G401.6 (cell line): ENCODE data around the gene HTR7.

Experiments
- FAIRE-seq: peaks from 2 replicates; lab custom pipeline; 2012; peaks lifted over from hg19 to GRCh38; lab: Jason Lieb, UNC

Gene HTR7

GRCh38 chr10:90804354-90804753, 53.5 kb downstream of the HTR7 start:
- FAIRE-seq = no peak

DNA sequence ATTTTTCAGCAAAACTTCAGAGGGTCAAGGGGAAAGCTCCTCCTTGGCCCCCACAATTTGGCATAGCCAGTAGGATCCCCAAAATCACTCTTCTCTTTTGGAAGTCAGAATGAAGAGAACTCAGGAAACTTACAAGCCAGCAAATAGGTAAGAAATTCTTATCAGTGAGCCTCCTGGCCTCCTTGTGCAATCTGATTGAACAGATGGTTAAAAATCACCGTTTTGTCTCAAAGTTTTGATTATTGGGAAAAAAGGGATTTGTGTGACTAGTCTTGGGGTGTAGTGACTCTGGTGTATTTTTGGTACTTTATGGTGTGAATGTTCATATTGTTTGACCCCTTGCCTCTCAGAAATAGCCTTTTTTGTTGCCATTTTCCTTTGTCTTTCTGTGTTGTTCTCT, 56.2 kb downstream of the HTR7 start:
- no peak for FAIRE-seq

DNA sequence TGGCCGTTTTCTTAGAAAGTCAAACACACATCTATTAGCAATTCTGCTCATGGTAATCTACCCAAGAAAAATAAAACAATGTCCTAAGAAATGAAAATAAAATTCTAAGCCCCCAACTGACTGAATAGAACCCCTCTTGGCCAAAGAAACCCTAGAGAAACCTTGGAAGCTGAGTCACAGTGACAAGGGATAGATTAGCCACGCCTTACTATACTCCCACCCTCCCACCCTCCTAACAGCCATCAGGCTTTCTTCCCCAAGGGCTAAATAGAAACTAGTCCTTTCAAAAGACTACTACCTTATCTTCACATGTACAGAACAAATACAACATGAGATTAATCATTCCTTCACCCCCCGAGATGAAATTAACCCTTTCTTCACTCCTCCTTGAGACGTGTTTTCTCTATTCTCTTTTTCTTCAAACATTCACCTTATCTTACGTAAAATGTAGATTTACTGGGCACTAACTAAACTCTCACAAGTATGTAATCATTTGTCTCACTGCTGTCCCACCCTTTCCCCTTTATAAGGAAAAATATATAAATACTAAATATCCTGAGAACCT, 57.5 kb downstream of the HTR7 start:
- no peak for FAIRE-seq

GRCh38 chr10:90799172-90799571, 58.7 kb downstream of the HTR7 start:
- FAIRE-seq = no peak

GRCh38 chr10:90798482-90798881, 59.4 kb downstream of the HTR7 start:
- no peak for FAIRE-seq

DNA sequence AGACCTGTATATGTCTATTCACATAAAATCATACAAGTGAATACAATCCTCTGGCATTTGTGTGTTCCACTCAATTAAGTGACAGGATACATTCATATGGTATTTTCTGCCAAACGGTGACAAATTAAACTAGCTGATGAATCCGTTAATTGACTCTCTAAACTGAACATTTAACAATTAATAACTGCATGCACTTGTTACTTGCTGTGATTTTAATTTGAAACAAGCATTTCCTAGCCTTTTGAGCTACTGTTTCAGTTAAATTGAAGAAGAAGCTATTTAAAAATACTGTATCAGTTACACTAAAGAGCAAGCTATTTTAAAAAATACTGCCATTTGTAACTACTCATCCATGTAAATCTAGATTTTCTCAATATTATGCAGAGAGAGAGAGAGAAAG, 67.4 kb downstream of the HTR7 start:
- FAIRE-seq = no peak

- FAIRE-seq = no peak
Observed at GRCh38 chr10:90788968-90789367, 68.9 kb downstream of the HTR7 start.

DNA sequence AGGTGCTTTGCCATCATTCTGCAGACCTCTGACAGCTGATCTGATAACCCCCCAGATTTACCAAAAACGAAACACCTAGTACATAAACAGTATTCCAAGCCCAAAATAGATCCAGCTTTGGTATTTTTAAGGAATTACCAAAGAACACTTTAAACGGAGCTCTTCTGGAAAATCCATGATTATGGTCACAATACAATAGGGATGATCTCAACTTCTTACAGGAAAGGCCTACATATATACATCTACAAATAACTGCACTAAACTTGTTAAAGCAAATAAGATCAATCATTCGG, 69.7 kb downstream of the HTR7 start:
- no peak for FAIRE-seq

GRCh38 chr10:90787393-90788198, 70.2 kb downstream of the HTR7 start:
- peak; percentile 31 for FAIRE-seq

DNA sequence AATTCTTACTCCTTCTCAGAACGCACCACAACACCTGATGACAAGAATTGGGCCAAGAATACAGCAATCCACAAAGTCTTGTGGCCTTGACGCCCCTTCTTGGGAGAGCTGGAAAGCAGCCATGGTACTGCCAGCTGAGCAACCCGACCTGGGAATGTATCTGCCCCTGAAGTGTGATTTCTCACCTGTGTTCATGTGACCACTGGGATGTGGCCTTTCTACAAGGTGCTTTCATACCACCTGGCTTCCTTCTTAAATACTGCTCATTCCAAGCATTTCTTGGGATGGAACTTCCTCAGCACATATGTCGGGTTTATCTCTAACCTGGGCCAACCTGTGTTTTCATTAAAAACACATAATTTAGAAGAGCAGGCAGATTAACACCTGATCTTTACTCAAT, 72.1 kb downstream of the HTR7 start:
- FAIRE-seq = no peak

GRCh38 chr10:90784771-90785170, 73.1 kb downstream of the HTR7 start:
- FAIRE-seq = no peak

GRCh38 chr10:90780488-90780887, 77.4 kb downstream of the HTR7 start:
- FAIRE-seq = no peak

DNA sequence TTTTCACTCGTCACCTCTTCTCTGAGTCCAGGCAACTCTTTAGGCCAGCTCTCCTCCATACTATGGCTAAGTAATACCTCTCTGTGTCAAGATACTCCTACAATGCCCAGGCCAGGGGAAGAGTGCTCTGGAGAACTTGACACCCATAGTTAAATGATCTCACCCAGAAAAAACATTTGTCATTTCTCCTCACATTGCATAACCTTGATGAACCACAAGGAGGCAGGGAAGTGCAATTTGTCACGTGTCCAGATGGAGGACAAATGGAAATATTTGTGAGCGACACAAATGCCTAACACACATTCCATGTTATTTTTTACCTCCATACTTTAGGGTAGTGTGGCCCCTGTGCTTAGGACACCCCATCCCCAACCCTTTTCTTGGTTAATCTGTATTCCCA, 78.3 kb downstream of the HTR7 start:
- FAIRE-seq = no peak

DNA sequence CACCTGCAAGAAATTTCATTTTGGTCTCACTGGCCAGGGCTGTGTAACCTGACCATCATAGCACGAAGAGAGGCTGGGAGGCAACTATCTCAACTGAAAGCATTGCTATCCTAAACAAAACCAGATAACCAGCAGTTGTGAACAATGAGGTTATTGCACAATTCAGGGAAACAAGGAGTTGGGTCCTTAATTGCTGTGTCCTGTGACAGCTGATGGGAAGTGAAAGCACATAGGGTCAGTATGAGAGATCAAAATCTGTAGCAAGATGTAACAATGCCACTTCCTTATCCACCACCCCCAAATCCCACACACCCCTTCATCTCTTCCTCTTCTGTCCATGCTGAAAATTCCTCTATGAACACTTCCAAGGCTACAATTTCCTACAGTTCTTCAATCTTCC, 80.2 kb downstream of the HTR7 start:
- FAIRE-seq = no peak

GRCh38 chr10:90775351-90776028, 82.3 kb downstream of the HTR7 start:
- FAIRE-seq = no peak

DNA sequence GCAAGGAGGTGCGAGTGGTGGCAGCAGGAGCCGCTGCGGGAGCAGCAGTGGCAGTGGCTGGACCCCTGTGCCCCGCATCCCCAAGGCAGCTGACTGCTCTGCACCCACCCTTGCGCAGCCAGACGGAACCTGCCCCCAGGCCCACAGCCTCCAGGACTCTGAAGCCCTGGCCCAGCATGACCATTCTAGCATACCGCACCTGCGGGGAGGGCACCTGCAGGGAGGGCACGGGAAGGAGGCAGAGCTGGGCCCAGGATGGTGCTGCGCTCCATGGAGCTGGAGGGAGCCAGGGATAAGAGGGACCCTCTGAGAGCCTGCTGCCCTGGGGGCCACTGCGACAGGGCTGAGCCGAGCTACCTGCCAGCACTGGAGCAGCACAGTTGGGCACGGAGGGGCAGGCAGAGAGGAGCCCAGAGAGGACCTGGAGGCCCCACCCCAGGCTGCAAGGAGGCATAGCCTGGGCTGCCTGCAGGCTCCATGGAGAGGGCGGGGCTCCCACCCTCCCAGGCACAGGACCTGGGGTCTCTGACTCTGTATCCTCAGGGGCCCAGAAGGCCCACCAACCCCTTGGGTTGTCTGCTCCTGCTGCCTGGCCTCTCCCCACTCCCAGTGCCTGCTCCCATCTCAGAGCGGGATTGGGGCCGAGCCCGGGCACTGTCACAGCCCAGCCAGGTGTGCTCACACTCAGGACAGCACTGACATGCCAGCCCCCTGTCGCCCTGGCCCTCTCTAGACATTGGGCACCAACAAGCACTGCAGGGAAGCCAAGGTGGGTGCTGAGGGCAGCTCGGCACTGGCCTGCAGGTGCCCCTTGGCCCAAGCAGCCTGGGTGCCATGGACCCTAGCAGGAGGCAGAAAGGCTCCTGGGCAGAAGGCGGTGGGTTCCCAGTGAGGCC, 87.6 kb downstream of the HTR7 start:
- no peak for FAIRE-seq

- no peak for FAIRE-seq
Observed at GRCh38 chr10:90751107-90751997, 106.5 kb downstream of the HTR7 start.

- FAIRE-seq = no peak
Observed at GRCh38 chr10:90746829-90747228, 111.0 kb downstream of the HTR7 start.

- FAIRE-seq = no peak
Observed at GRCh38 chr10:90745565-90745964, 112.3 kb downstream of the HTR7 start.

DNA sequence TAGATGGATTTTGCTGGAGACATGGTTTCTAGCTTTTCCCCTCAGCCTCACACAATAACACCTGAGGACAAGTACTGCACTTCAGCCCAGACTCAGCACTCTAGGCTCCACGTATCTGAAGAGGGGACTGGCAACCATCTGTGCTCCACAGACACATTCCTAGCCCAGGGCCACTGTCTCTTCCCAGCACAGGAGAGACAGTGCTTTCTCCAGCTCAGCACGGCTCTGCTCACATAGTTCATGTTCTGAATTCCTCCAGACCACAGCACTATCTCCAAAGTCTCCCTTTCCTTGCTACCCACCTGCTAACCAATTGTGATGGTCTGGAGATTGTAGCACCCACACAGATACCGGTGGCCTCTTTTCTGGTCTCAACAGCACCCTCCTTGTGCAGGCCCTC, 114.5 kb downstream of the HTR7 start:
- no peak for FAIRE-seq

DNA sequence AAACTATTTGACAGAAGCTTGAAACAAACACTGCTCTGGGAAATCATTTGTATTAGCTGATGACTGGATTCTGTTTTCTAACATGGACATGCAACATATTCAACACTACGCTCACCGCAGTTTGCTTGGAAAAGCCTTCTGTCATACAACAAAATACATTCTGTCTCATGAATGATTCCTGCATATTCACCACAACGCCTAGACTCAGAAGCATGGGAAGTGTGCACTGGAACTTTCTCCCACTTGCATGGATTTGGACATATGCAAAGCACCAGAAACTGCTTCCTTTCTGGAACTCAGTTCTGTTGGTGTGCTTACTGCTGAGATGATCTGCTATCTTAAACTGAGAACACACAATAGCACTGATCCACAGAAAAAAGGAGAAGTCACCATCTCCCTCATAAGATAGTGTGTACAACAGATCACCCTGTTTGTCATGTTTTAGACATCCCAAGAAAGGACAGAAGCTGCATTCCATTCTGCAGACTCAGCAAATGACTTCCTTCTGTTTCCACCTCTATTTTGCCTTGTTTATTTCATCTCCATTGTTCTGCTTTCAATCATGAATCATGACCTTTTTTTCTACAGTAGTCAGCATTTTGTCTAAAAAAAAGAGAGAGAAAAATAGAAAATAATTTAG, 115.8 kb downstream of the HTR7 start:
- no peak for FAIRE-seq
